ENCODE data around the gene SNX13.

DNA sequence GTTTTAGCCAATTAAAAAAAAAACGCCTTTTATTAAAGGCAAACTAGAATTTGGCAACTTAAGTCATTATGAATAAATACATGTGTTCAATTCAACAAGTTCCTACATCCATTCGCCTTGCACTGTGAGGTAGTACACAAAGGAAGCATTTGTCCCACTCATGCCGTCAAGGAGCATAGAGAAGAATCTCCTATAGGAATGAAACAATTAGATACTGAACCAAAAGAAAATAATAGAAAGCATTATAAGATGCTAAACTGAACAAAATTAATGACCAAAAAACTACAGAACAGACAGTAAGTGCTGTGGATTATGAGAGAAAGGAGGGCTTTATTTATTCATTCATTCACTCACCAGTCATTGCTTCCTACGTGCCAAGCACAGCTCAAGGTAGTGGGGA, 42.2 kb downstream of the SNX13 start:
- TF ChIP-seq GATA2 (IDR thresholded peaks at IDR 0.05; ENCODE audit: low read depth, low read length) = no peak
- TF ChIP-seq GATA3 (IDR thresholded peaks at IDR 0.05; ENCODE audit: low read depth, low read length) = no peak
